Right renal cortex interstitium (tissue), 3 donors: ENCODE results near the gene MPPE1. TPM values are rescaled to one million over a fixed set of nuclear protein-coding genes. Genes with fewer than 3 reads are reported as not detected.
"Not testable (repeated sequence)": the region's sequence is repeated elsewhere in the genome, so short reads cannot be mapped to it uniquely, and the experiment has no call there.

Experiments
- DNase-seq, 3 donors: peaks; one replicate each; pipeline ENCODE4 v3.0.0-alpha.2; 2013; ENCODE audit warnings: low read depth in 3 of 3, low spot score in 2 of 3
- polyA plus RNA-seq, 3 donors: library from polyadenylated mRNA; unstranded; fragments of 120-200 nt; gene quantifications; one replicate each; pipeline ENCODE4 v1.2.1, GENCODE V29; 2013; ENCODE audit not compliant: insufficient read length in 3 of 3

MPPE1 gene
- polyA plus RNA-seq, 3 donors: 38.4 to 47.2 (median 43.3) TPM

GRCh38 chr18:11927497-11927896, 19.4 kb upstream of the MPPE1 start:
- no peak for DNase-seq

- DNase-seq: no peak
Observed at GRCh38 chr18:11925800-11926481, 17.8 kb upstream of the MPPE1 start.

- DNase-seq: no peak
Observed at GRCh38 chr18:11923450-11923849, 15.3 kb upstream of the MPPE1 start.

DNA sequence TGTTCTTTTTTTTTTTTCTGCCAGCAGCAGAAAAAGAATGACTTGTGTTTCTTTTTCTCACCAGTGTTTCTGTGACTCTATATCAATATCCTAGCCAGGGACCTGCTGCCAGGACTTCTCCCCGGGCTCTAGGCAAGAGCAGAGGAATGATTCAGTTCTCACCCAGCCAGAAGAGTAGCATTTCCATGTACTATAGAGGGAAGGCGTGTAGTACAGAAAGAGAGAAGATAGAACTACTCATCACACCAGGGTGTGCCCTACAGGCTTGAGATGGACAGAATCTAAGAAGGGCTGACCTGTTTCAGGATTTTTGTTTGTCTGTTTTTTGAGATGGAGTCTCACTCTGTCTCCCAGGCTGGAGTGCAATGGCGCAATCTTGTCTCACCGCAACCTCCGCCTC, 11.4 kb upstream of the MPPE1 start:
- not testable (repeated sequence) for DNase-seq

DNA sequence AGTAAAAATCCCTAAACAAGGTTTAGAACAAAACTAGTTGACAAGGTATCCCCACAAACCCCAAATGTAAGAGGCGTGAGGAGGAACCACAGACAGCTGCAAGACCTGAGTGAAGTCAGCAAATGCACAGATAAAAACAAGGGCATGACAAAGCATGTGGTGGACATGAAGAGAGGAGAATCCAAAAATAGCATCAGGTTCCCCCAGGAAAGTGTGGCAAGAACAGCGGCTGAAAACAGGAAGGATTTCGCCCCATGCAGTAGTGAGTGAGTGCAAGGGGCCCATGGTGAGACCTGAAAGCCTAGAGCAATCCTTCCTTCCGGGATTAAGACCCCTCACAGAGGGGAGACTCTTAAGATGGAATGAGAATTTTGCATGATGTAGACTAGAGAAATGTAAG, 8.8 kb upstream of the MPPE1 start:
- DNase-seq: not testable (repeated sequence)

DNA sequence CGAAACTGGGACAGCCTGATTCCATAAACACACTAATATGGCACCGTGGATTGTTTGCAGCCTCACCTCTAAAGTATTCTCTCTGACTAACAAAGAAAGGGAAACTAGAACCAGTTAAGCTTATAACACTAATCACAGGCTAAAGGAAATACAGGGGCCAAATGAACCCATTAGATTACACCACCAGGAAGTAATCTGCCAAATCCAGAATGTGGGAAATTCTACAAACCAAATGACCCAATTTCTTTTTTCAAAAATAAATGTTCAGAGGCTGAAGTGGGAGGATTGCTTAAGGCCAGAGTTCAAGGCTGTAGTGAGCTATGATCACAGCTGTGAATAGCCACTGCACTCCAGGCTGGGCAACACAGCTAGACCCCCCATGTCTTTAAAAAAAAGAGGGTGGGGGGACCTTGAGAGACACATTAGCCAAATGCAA, 1.5 kb upstream of the MPPE1 start:
- no peak for DNase-seq

DNA sequence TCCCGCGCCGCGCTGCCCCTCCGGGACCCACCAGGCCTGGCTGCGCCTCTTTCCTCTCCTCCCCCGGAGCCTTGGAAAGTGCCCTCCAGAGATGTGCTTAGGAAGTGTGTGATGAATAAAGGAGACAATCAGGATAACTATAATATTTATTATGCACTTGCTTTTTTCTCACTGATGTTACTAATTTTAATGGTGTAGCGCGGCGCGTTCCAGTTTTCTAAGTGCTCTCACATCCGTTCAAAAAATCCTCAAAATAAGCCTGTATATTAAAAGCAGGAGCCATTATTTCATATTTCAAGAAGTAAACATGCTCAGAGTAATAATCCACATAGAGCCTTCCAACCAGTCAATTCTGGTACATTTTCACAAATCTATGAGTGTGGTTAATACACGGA, 941 bp upstream of the MPPE1 start:
- no peak for DNase-seq

- DNase-seq: no peak
Observed at GRCh38 chr18:11906926-11907874, 917 bp downstream of the MPPE1 start.

- DNase-seq: no peak
Observed at GRCh38 chr18:11906176-11906575, 1.9 kb downstream of the MPPE1 start.

DNA sequence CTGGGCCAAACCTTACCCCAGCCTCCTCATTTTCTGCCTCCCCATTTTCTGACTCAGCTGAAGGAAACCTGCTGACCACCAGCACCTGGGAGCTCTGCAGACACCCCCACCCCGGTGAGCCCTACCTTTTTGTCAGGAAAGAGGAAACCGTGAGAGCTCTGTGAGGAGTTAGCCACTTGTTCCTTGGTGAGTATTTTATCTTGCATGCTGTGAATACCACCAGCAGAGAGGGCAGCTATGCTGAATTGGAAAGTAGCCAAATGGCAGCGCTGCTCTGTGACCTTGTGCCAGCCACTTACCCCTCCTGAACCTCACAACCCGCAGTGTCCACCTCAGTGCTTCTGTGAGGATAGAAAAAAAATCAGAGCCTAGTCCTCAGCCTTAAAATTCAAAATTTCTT, 2.5 kb downstream of the MPPE1 start:
- DNase-seq: no peak

DNA sequence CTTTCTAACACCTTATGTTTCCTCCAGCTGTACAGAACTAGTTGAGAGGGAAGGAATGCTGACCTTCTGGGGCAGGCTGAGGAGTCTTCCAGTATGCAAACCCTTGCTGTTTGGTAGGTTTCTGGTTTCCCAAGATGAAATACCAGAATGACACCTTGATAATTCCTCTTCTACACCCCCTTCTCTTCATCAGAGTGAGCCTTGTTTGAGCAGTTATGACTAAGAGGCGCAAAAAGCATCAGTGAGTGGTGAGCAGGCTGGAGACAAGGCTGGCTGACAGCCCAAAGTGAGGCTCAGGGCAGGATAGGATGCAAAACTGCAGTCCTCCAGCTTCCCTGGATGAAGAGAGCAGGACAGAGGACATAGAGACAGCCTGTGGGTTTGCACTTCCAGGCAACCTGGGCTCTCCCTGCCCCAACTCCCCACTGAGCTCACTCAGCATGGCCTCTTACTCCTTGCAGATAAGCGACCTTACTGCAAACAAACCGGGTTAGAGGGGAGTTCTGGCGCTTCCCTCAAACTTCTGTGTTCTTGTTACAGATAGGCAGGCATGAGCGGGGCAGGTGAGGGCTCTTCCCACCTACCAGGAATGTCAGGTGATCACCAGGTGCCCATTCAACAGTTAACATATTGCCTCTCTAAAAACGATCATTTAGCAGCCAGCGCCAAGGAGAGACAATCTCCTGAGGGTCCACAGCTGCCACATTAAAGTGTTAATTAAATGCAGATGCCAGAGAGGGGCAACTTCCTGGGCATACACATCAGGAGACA, 5.4 kb downstream of the MPPE1 start:
- no peak for DNase-seq

DNA sequence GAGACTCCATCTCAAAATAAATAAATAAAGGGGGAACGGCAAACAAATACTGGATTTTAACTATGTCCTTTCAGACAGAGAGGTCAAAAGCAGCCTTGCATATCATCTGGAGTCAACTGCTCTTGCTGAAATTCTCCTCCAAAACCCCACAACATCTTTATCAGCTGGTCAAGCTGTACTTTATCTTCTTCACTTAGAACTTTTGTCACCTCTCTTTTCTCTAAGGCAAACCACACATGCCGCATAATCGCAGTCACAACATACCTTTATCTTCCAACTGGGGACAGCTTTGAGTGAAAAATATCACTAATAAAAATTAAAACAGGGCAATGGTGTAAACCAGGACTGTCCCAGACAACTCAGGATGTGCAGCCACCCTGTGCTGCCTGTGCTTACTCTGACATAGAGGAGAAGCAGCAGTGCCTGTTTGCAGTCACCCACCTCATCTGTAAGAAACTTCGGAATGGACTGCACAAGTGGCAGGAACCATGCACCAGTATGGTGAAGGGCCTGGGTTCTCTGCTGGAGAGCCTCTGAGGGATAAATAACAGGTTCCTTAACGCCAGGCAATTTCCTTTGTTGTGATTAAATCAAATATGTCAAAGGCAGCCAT, 6.2 kb downstream of the MPPE1 start:
- no peak for DNase-seq

GRCh38 chr18:11899063-11899462, 9.1 kb downstream of the MPPE1 start:
- DNase-seq: no peak

GRCh38 chr18:11897781-11898180, 10.3 kb downstream of the MPPE1 start:
- DNase-seq: no peak

- not testable (repeated sequence) for DNase-seq
Observed at GRCh38 chr18:11892438-11892837, 15.7 kb downstream of the MPPE1 start.

GRCh38 chr18:11891737-11892136, 16.4 kb downstream of the MPPE1 start:
- DNase-seq: no peak

GRCh38 chr18:11889284-11889683, 18.8 kb downstream of the MPPE1 start:
- no peak for DNase-seq

DNA sequence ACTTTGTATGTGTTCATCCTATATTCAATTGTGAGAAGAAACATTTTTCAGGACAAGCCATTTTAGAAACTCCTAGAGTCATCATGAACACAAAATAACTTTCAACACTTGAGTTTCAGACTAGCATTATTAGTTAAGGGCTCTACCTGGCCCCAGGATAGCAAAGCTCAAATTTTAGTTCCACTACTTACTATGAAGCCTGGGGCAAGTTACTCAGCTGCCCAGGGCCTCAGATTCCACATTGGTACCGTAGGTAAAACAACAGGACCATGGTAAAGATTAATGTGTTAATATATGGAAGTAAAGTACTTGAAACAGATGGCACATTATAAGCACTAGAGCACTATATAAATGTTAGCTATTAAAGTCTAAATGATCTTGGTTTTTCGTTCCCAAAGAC, 19.4 kb downstream of the MPPE1 start:
- no peak for DNase-seq

GRCh38 chr18:11887328-11888128, 20.6 kb downstream of the MPPE1 start:
- no peak for DNase-seq

DNA sequence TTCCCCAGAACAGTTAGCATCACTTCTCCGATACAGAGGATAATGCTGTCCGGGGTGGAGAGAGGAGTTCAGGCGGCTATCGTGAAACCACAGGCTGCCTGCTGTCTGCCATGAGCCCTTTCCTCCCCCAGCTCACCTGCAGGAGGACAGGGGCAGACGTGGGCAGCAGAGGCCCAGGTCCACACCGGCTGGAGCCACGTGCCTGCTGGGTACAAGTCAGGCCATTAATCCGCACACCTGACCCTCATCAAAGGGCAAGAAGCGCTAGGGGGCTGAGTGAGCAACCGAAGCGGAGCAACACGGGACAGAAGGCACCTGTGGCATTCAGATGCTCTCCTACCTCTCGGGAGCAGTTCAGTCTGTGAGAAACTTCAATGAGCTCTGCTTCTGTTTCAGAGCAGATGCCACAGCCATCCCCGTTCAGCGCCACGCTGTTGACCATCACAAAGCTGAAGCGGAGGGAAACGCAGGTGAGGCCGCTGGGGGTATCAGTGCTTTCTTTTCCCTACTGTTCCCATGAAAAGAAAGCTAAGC, 21.5 kb downstream of the MPPE1 start:
- no peak for DNase-seq
